Left renal cortex interstitium (tissue), 4 donors: ENCODE measurements around the gene SMTN. TPM values are rescaled to one million over a fixed set of nuclear protein-coding genes. Genes with fewer than 3 reads are reported as not detected.
A peak's percentile ranks its signal among the peaks of the same experiment; 100 is the strongest.

ENCODE experiments used
- DNase-seq, 4 donors: peaks; one replicate each; pipeline ENCODE4 v3.0.0-alpha.2; 2013; ENCODE audit warnings: low read depth in 4 of 4, low spot score in 2 of 4, missing footprints in 1 of 4
- polyA plus RNA-seq, 4 donors: library from polyadenylated mRNA; unstranded; fragments of 120-200 nt; gene quantifications; one replicate each; pipeline ENCODE4 v1.2.1, GENCODE V29; 2013; ENCODE audit not compliant: insufficient read length in 4 of 4

The SMTN gene
- polyA plus RNA-seq, 4 donors, result 30.5 to 57.4 (median 47.6) TPM

GRCh38 chr22:31143537-31143936, 62.4 kb downstream of the SMTN start:
- no peak for DNase-seq

DNA sequence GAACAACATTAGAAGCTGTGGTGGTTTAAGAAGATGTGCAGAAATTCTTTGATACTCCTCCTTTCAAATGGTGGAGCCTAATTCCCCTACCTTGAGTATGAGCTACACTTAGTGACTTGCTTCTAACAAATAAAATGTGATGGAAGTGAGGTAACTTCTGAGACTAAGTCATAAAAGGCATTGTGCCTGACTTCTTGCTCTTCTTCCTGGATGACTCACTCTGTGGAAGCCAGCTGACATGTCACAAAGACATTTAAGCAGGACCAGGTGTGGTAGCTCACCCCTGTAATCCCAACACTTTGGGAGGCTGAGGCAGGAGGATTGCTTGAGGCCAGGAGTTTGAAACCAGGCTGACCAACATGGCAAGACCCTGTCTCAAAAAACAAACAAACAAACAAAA, 63.1 kb downstream of the SMTN start:
- no peak for DNase-seq

DNA sequence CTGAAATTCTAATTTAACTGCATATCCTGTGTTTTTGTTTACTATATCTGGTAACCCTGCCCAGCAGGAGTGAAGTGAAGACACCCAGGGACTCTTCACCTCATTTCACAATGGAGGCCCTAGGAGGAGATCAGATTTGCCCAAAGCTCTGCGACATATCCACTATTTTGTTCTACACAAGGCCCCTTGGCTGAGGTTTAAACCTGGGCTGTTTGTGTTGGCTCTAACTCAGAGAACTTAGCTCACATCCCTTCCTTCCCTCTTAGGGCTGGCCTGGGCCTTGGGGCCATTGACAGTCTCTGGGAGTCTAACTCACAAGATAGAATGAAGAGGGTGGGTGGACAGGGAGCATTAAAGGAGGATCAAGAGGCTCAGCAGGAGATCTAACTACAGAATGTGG, 67.4 kb downstream of the SMTN start:
- no peak for DNase-seq

GRCh38 chr22:31148953-31149627, 68.0 kb downstream of the SMTN start:
- DNase-seq, result peak in 2 of 4 donors; percentile 23 to 44

DNA sequence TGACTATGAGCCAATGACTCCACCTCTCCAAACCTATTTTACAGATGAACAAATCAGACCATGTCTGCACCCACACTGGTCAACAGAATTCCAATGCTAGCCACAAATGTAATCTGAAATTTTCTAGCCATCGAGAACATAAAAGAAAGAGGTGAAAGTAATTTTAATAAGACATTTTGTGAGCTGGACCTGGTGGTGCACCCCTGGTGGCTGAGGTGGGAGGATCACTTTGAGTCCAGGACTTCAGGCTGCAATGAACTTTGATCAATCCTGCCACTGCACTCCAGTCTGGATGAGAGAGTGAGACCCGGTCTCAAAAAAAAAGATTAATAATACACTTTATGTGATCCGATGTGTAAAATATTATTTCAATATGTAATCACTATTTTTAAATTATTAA, 69.5 kb downstream of the SMTN start:
- DNase-seq, result no peak

DNA sequence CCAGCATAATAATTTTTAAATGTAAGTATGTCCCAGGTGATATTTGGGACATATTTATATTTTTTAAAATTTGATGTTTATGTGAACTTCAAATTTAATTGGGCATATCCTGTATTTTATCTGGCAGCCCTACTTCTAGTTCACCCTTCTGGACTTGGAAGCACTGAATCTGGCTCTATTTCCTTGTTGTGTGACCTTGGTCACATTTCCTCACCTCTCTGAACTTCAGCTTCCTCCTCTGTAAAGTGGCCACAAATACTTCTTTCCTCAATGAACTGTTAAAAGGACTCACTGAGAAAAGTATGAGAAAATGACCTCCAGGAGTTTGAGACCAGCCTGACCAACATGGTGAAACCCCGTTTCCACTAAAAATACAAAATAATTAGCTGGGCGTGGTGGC, 70.8 kb downstream of the SMTN start:
- DNase-seq, result no peak

GRCh38 chr22:31153357-31153756, 72.2 kb downstream of the SMTN start:
- DNase-seq, result no peak

Other genes with a start within 250 kb of the SMTN start
- 10 to 100 TPM; 29.0 to 36.7 (median 34.9) TPM for gene MORC2, start 112.5 kb upstream of the SMTN start, polyA plus RNA-seq
- gene TUG1, start 112.1 kb upstream of the SMTN start, polyA plus RNA-seq, result 100 to 1,000 TPM; 179 to 223 (median 202) TPM
- 10 to 100 TPM in 2 of 4 donors, 1 to 10 TPM in 2; 8.6 to 23.9 (median 10.3) TPM for gene SELENOM, start 26.2 kb downstream of the SMTN start, polyA plus RNA-seq
- gene INPP5J, start 41.6 kb downstream of the SMTN start, polyA plus RNA-seq, result 1 to 10 TPM; 4.2 to 7.8 (median 5.4) TPM
- gene PLA2G3, start 59.2 kb downstream of the SMTN start, polyA plus RNA-seq, result under 1 TPM; 0.11 to 0.24 (median 0.20) TPM
- 10 to 100 TPM; 51.6 to 56.7 (median 53.6) TPM for gene RNF185, start 78.9 kb downstream of the SMTN start, polyA plus RNA-seq
- gene LIMK2, start 131.0 kb downstream of the SMTN start, polyA plus RNA-seq, result 10 to 100 TPM; 46.9 to 69.0 (median 56.2) TPM
- 10 to 100 TPM; 11.6 to 14.3 (median 13.8) TPM for gene PIK3IP1, start 211.2 kb downstream of the SMTN start, polyA plus RNA-seq